Stimulated activated naive CD8-positive, alpha-beta T cell treated with anti-CD3 and anti-CD28 coated beads, Interleukin-15, amount 100 ng/mL, for 72 hours (primary cell): Measurements from ENCODE around the gene PGC.

ENCODE experiments used
- ATAC-seq: fragments of 150-1000 bp; cut with Tn5 transposase; 2 replicates; pipeline ENCODE4 v1.10.0; 2021; ENCODE audit warnings: mild to moderate bottlenecking, moderate library complexity
- DNase-seq, 2 donors: peaks; one replicate each; pipeline ENCODE4 v3.0.0; 2021 to 2022
- H3K27ac Mint-ChIP-seq, 2 donors: one replicate each; pipeline ENCODE4 v1.8.0; 2022; ENCODE audit warnings: mild to moderate bottlenecking in 2 of 2, mixed read lengths in 2 of 2, moderate library complexity in 2 of 2
- H3K27me3 Mint-ChIP-seq: one replicate; pipeline ENCODE4 v1.8.0; 2022; ENCODE audit warnings: mixed read lengths
- H3K4me1 Mint-ChIP-seq: one replicate; pipeline ENCODE4 v1.8.0; 2022; ENCODE audit warnings: mild to moderate bottlenecking, mixed read lengths
- H3K4me3 Mint-ChIP-seq, 2 donors: one replicate each; pipeline ENCODE4 v1.8.0; 2022; ENCODE audit warnings: mild to moderate bottlenecking in 2 of 2, mixed read lengths in 2 of 2, moderate library complexity in 1 of 2
- H3K9me3 Mint-ChIP-seq, 2 donors: one replicate each; pipeline ENCODE4 v1.8.0; 2022; ENCODE audit warnings: mixed read lengths in 2 of 2

PGC gene

DNA sequence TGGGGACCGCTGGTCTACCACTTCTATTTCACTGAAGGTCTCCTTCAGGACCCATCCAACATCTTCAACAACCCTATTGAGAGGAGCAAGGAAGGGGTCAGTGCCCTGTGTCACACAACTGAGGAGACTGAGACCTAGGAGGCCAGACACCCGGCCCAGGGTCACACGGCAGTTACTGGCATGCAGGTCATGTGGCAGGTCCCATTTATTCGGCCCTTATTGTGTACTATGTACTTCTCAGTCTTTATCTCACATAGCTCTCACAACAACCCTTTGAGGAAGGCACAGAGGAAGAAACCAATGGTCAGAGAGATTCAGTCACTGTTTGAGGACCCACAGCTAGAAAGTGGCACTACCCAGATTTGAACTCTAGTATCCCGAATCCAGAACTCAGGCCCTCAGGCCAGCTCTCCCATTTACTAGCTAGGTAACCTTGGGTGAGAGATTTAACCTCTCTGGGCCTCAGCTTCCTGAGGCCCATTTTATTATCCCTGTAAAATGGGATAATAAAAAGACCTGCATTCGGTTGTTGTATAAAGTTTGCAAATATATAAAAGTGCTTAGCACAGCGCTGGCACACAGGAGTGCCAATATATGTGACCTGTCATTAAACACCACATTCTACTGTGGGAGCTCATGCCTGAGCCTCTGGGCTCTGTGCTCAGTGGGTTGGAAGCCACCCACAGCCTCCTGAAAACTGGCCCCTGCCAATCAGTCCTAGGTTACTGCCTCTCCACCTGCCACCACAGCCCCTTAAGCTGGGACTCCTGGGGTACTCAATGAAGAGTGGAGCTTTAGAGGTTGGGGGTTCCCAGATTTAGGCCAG, 27.5 kb downstream of the PGC start:
- no peak overlapping the region for H3K4me3 Mint-ChIP-seq
- ATAC-seq (no peak), DNase-seq (no peak)
- no peaks in the 10 kb centered on the region for H3K9me3 Mint-ChIP-seq
- H3K27me3 Mint-ChIP-seq, result no peaks in the 10 kb centered on the region
- peaks cover 50% of the 10 kb centered on the region for H3K4me1 Mint-ChIP-seq
- no peak overlapping the region for H3K27ac Mint-ChIP-seq

DNA sequence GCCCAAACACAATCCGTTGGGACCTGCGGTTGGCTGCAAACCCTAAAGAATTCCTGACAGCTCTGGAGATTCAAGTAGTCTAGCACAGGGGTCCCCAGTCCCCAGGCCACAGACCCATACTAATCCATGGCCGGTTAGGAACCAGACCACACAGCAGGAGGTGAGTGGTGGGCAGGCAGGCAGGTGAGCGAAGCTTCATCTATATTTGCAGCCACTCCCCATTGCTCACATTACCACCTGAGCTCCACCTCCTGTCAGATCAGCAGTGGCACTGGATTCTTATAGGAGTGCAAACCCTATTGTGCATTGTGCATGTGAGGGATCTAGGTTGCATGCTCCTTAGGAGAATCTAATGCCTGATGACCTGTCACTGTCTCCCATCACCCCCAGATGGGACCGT, 28.4 kb downstream of the PGC start:
- ATAC-seq (no peak), DNase-seq (no peak)
- Mint-ChIP-seq H3K27ac (no peak overlapping the region), H3K4me3 (no peak overlapping the region), H3K4me1 (peaks cover 53% of the 10 kb centered on the region), H3K27me3 (no peaks in the 10 kb centered on the region), H3K9me3 (no peaks in the 10 kb centered on the region)

DNA sequence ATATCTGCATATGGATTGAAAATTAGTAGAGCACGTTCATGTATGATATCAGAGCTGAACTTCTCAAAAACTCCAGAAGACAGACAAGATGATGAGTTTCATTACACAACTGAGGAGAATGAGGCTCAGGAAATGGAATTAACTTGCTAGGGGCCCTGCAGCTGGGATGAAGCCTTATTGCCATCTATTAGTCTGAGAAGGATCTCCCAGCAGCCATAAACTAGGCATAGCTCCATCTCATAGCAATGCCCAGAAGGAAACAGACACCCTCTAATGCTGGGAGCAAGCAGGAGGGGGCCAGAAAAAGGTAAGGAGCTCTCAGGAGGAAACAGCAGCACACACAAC, 29.8 kb downstream of the PGC start:
- ATAC-seq, result no peak
- H3K4me1 Mint-ChIP-seq, result peaks cover 54% of the 10 kb centered on the region
- no peak overlapping the region for H3K27ac Mint-ChIP-seq
- H3K4me3 Mint-ChIP-seq, result no peak overlapping the region
- H3K9me3 Mint-ChIP-seq, result no peaks in the 10 kb centered on the region
- no peaks in the 10 kb centered on the region for H3K27me3 Mint-ChIP-seq
- DNase-seq, result no peak

DNA sequence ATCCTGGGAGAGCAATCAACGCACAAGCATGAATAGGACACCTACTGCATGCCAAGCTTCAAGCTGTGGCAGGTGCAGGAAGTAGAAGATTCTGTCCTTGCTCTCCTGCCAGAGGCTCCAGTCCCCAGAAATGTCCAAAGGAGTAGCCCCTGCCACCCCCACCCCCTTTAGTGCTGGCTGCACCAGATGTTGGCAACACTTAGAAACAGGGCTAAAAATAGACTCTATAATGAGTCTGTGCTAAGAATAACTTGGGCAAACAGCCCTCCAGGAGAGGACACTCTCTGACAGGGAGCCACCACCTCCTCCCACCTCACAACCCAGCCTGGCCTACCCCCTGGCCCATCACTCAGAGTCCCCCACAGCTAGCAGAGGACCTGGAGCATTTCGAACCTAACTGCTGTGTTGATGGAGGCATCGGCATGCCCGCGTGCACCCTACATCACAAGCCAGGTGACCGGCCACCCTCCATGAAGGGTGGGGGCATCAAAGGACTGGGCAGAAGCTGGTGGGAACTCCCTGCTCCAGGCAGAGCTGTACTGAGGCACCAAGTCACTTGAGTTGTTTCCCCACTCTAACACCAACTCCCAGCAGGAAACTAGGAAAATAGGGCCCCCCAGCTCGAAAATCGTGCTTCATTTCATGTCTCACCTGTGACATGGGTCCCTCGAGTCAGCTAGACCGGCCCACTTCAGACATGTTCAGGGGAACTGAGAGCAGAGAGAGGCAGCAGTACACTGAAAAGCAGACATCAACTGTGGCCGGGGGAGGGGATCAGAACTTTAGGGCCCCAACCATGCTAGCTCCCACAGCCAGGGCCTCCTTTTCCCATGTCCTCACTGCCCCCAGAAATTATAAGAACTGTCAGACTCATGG, 30.4 kb downstream of the PGC start:
- Mint-ChIP-seq H3K27ac (no peak overlapping the region), H3K9me3 (no peaks in the 10 kb centered on the region), H3K27me3 (no peaks in the 10 kb centered on the region), H3K4me3 (no peak overlapping the region), H3K4me1 (peaks cover 54% of the 10 kb centered on the region)
- no peak for DNase-seq
- ATAC-seq, result no peak

DNA sequence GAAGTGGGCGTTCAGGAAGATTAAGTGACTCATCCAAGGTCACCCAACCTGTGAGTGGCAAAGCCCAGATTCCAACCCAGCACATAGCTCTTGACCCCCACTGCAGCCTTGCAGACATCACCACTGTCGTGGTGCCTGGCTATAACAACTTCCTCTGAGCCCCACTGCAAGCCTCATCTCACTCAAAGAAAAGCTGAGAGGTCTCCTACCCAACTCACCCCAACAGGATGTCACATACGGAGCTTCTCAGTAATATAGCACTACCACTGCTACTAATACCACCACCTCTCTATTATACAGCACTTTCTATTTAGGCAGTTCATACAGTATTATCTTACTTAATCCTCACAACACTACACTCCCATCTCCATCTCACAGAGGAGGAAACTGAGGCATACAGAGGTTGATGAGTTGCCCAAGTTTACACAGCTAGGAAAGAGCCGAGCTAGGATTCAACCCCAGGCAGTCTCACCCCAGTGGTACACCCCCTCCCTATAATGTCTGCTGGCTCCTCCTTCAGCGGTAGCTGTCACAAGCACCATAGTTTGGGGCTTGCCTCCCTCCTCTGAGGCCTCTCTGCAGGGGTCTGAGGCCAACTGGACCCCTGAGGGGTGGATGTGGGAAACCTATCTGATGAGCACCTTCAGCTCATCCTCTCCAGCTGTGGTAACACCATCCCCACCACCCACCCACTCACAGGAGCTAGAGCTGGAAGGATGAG, 31.2 kb downstream of the PGC start:
- no peak overlapping the region for H3K4me3 Mint-ChIP-seq
- no peaks in the 10 kb centered on the region for H3K9me3 Mint-ChIP-seq
- H3K4me1 Mint-ChIP-seq, result peaks cover 51% of the 10 kb centered on the region
- peak overlapping the region in 1 of 2 donors; percentile 65 for H3K27ac Mint-ChIP-seq
- ATAC-seq, result peak; percentile 79
- no peaks in the 10 kb centered on the region for H3K27me3 Mint-ChIP-seq
- no peak for DNase-seq

DNA sequence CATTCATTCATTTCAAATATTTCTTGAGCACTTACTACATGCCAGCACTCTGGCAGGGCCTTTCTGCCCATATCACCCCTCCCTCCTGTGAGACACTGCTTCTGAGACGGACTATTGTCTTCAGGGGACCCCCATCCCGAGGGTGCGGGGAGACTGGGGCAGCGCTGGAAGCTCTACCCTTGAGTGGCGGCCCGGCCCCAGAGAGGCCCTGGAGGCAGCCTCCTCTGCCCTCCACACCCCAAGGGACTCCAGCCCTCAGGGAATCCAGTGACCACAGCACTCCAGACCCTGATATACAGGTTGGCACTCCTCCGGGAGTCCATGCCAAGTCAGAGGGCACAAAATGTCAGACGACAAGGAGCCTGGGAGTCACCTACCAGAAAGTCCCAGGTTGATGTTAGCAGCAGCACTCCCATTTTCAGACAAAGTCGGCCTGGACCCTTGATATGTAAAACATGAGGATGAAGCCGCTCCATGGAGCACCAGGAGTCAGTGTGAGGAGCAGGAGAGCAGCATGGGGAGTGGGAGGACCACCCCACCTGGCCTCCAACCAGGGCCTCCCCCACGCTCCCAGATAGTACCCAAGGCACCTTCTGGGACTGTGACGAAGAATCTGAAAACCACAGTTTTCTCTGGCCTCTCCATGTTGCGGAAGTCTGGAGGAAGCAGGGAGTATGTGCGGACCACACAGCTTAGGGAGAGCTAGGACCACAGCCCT, 32.5 kb downstream of the PGC start:
- no peak overlapping the region for H3K27ac Mint-ChIP-seq
- H3K27me3 Mint-ChIP-seq, result no peaks in the 10 kb centered on the region
- H3K9me3 Mint-ChIP-seq, result no peaks in the 10 kb centered on the region
- DNase-seq, result no peak
- peaks cover 42% of the 10 kb centered on the region for H3K4me1 Mint-ChIP-seq
- no peak for ATAC-seq
- H3K4me3 Mint-ChIP-seq, result no peak overlapping the region

DNA sequence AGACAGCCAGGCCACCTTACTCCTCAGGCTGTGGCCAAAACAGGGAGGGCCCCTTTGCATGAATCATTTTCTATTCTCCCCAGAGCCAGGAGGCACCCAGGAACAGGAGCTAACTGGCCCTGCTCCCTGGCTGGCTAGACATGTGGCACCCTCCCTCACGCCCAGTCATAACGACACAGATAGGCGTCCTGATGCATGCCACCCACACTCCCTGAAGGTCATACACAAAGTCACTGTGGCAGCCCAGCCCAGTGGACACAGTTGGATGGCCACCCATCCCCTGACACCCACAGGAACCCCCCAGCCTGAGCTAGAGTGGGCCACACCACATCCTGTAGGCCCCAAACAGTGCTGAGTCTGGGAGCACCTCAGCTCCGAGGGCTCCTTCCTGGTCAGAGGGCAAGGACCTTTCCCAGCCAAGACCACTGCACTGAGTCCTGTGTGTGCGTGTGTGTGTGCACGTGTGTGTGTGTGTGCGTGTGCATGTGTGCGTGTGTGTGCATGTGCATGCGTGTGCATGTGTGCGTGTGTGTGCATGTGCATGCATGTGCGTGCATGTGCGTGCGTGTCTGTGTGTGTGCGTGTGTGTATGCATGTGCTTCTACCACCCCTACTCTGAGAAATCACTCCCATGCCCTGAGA, 33.4 kb downstream of the PGC start:
- ATAC-seq (peak; percentile 79), DNase-seq (peak in 1 of 2 donors; percentile 50)
- Mint-ChIP-seq H3K4me3 (no peak overlapping the region), H3K4me1 (peaks cover 42% of the 10 kb centered on the region), H3K27ac (peak overlapping the region; percentile 34 to 77), H3K27me3 (no peaks in the 10 kb centered on the region), H3K9me3 (no peaks in the 10 kb centered on the region)

DNA sequence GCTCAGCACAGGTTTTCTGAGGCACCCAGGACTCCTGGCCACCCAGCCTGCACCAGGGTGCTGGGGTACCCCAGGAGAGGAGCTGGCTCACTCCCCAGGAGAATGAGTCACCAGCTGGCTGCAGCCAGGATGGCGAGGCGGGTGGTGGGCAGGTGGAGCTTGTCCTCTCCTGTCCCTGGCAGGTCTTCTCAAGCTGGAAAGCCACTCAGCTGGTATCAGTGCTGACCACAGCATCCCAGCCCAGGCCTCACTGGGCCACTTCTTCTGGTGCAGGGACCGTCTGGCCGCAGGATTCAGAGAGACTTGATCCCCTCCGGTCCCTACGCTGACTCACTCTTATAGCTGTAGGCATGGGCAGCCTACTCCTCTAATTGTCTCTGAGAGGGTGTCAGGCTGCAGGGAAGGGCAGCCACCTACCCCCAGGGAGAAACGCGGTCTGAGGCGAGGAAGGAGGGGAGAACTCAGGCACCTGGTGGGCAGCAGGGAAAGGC, 34.0 kb downstream of the PGC start:
- Mint-ChIP-seq H3K4me1 (peaks cover 46% of the 10 kb centered on the region), H3K9me3 (no peaks in the 10 kb centered on the region), H3K27me3 (no peaks in the 10 kb centered on the region), H3K4me3 (no peak overlapping the region), H3K27ac (no peak overlapping the region)
- ATAC-seq (no peak), DNase-seq (no peak)

DNA sequence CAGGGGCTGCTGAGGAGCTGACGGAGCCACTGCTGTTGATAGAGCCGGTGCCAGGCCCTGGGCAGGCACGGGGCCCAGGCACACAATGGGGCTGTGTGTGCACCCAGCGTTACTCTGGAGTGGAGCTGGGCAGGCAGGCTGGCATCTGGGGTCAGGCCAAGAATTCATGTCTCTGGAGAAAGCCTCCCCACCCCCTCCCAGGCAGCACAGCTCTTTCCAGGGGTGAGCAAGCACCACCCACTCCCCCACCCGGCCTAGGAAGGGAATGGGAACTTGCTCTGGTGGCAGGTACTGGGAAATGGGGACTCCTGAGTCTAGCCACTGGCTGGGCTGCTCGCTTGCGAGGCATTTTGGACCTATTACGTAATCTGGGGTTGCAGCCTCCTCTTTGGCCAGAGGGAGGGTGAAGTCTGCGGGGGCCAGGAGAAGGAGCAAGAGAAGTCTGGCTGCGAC, 34.5 kb downstream of the PGC start:
- no peak for DNase-seq
- ATAC-seq, result no peak
- Mint-ChIP-seq H3K4me1 (peaks cover 46% of the 10 kb centered on the region), H3K9me3 (no peaks in the 10 kb centered on the region), H3K27me3 (no peaks in the 10 kb centered on the region), H3K27ac (peak overlapping the region in 1 of 2 donors; percentile 36), H3K4me3 (no peak overlapping the region)

DNA sequence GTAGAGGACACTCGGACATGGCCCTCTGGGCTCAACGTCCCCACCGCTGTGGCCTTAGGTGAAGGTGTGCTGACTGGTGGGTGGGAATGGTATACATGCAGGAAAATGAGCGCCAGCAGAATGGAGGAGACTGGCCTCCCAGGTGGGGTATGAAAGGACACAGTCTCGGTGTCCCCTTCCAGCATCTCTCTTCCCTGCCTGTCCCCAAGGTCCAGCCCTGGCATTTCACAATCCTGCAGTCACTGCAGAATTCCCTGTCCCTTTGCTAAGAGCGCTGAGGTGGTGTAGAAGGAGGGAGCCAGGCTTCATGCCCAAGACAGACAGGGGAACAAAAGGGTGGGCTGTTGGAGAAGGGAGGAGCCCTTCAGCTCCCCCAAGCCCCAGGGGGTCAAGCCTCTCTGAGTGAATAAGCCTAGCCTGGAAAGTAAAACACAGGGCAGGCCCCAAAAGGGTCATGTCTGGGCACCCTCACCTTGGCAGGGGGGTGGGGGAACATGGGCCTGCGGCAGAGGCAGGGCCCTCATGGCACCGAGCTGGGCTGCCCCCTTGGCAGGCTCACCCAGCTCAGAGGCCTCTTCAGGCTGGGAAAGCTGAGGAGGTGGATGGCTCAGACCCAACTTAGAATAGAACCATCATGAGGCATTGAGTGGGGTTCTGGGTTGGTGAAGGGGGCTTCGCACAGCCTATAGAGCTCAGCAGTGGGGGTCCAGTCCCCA, 35.7 kb downstream of the PGC start:
- no peaks in the 10 kb centered on the region for H3K9me3 Mint-ChIP-seq
- H3K27ac Mint-ChIP-seq, result no peak overlapping the region
- H3K4me1 Mint-ChIP-seq, result peaks cover 47% of the 10 kb centered on the region
- H3K4me3 Mint-ChIP-seq, result no peak overlapping the region
- DNase-seq (no peak), ATAC-seq (no peak)
- H3K27me3 Mint-ChIP-seq, result no peaks in the 10 kb centered on the region

DNA sequence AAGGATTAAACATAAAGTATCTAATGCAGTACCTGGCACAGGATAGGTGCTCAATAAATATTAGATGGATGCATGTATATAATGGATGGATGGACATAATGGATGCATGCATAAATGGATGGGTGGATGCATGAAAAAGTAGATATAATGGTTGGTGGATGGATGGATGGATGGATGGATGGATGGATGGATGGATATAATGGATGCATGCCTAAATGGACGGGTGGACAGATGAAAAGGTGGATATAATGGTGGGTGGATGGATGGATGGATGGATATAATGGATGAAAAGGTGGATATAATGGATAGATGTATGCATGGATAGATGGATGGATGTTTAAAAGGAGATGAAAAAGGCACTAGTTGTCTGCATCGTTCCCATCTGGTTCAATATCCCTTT, 37.8 kb downstream of the PGC start:
- no peak overlapping the region for H3K27ac Mint-ChIP-seq

DNA sequence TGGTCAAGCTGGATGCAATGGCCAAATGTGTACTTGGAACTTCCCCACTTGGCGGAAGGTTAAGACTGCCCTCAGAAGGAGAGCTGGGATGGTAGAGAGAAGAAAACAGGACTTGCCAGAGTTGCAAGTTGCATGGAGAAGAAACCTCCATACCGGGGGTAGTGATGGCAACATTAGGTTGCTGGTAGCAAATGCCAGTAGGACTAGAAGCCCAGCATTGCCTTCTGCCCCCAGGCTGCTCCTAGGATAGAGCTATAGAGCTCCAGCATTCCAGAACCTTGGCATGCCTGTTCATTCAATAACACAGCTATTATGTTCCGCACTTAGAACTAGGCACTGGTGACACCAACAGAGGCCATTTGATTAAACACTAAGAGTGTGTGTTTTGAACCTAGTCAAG, 38.3 kb downstream of the PGC start:
- no peaks in the 10 kb centered on the region for H3K27me3 Mint-ChIP-seq
- DNase-seq (no peak), ATAC-seq (no peak)
- H3K27ac Mint-ChIP-seq, result no peak overlapping the region
- H3K4me1 Mint-ChIP-seq, result peaks cover 45% of the 10 kb centered on the region
- H3K4me3 Mint-ChIP-seq, result no peak overlapping the region
- no peaks in the 10 kb centered on the region for H3K9me3 Mint-ChIP-seq

More for the DNA sequence above, 37.8 kb downstream of the PGC start:
- ATAC-seq (no peak), DNase-seq (no peak)
- peaks cover 50% of the 10 kb centered on the region for H3K4me1 Mint-ChIP-seq
- H3K9me3 Mint-ChIP-seq, result no peaks in the 10 kb centered on the region
- H3K4me3 Mint-ChIP-seq, result no peak overlapping the region
- H3K27me3 Mint-ChIP-seq, result no peaks in the 10 kb centered on the region

DNA sequence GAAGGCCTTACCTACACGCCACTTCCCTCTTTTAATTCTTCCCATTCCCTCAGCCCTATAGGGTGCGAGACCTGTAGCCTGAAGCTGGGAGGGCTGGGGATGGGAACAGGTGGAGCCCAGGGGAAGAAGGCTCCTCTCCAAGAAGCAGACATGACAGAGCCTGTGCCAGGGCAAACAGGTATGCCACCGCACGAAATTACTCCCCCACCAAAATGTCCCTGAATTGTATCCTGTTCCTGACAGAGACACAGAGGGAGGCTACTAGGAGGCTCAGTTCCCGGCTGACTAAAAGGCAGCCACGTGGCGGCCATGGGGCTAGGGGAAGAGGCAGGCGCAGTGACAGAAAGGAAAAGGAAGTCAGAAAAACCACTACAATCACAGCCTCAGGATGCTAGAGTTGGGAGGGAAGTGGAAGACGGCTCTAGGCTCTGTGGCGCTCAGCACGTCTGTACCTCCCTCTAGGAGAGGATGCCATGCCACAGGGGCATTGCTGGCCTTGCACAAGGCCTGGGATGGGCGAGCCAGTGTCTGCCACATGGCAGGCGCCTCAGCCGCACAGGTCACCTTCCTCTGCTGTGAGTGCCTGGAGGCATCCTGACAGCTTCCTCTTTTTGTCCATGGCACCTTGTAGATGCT, 39.5 kb downstream of the PGC start:
- H3K27ac Mint-ChIP-seq, result peak overlapping the region; percentile 91 to 92

More for the DNA sequence above, 39.5 kb downstream of the PGC start:
- H3K27me3 Mint-ChIP-seq, result no peaks in the 10 kb centered on the region
- H3K4me1 Mint-ChIP-seq, result peaks cover 37% of the 10 kb centered on the region
- peak overlapping the region; percentile 78 to 80 for H3K4me3 Mint-ChIP-seq
- H3K9me3 Mint-ChIP-seq, result no peaks in the 10 kb centered on the region
- ATAC-seq, result peak; percentile 47
- DNase-seq, result peak; percentile 21 to 23
